ENCODE measurements around the gene TUBB1. TPM values are rescaled to one million over a fixed set of nuclear protein-coding genes. Genes with fewer than 3 reads are reported as not detected.

Gene TUBB1
- total RNA-seq, 1 donor: not detected

- TF ChIP-seq CTCF (IDR thresholded peaks at IDR 0.05; ENCODE audit: insufficient read depth, low read depth, low read length): no peak
- no peak for DNase-seq (ENCODE audit: low read depth)
Measured at GRCh38 chr20:59074456-59074855, 55.2 kb downstream of the TUBB1 start.

GRCh38 chr20:59075934-59076508 lies 56.8 kb downstream of the TUBB1 start:
- DNase-seq (ENCODE audit: low read depth): no peak
- TF ChIP-seq CTCF (IDR thresholded peaks at IDR 0.05; ENCODE audit: insufficient read depth, low read depth, low read length): no peak
- H3K4me3 ChIP-seq (ENCODE audit: low read depth, low read length): no peak overlapping the region

More at GRCh38 chr20:59074456-59074855, 55.2 kb downstream of the TUBB1 start:
- H3K4me3 ChIP-seq (ENCODE audit: low read depth, low read length): no peak overlapping the region

Other genes with a start within 250 kb of the TUBB1 start
- 0.43 and 0.64 TPM in 2 replicates for gene GNAS-AS1, start 168.5 kb upstream of the TUBB1 start, total RNA-seq
- gene GNAS, start 166.7 kb upstream of the TUBB1 start, total RNA-seq: 345 and 361 TPM in 2 replicates
- gene NELFCD, start 38.2 kb upstream of the TUBB1 start, total RNA-seq: 37.7 and 38.9 TPM in 2 replicates
- 79.9 and 92.1 TPM in 2 replicates for gene CTSZ, start 12.2 kb upstream of the TUBB1 start, total RNA-seq
- gene ATP5F1E, start 12.9 kb downstream of the TUBB1 start, total RNA-seq: 27.2 and 27.7 TPM in 2 replicates
- gene PRELID3B, start 23.4 kb downstream of the TUBB1 start, total RNA-seq: 61.2 and 85.1 TPM in 2 replicates
- not detected in 2 replicates for gene ZNF831, start 144.4 kb downstream of the TUBB1 start, total RNA-seq

All from fibroblast of villous mesenchyme (primary cell).